GM18505 (cell line): ENCODE measurements around the gene PRKN.
A peak's percentile ranks its signal among the peaks of the same experiment; 100 is the strongest.

Experiments used
- ATAC-seq: cut with Tn5 transposase; IDR thresholded peaks from one replicate; pipeline ENCODE4 v1.9.1; 2021; ENCODE audit not compliant: unreplicated experiment
- POLR2A ChIP-seq: IDR thresholded peaks from 4 replicates; pipeline ENCODE4 v1.6.1; 2011; ENCODE audit warnings: borderline replicate concordance; ENCODE audit not compliant: insufficient read depth, insufficient read length; ENCODE audit errors: extremely low read depth

The PRKN gene

DNA sequence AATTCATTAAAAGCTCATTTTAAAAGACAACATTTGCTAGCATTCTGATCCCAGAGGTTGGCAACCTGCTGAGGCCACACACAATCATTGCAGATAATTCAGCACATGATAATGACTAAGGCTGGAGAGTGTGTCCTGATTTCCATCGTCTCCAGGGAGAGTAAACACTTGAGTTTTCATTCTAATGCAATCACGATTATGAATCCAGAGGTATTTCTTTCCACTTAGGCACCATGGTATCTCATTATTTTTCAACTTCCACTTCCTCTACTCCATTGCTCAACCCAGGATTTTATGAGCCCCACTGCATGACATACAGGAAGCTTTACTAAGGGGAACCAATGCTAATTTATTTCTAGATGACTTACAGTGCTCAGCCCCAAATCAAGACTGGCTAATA, 1179.9 kb downstream of the PRKN start:
- ATAC-seq = no peak

GRCh38 chr6:161546632-161547031, 1180.9 kb downstream of the PRKN start:
- TF ChIP-seq POLR2A = no peak
- ATAC-seq = no peak

More for the DNA sequence above, 1179.9 kb downstream of the PRKN start:
- TF ChIP-seq POLR2A = no peak

DNA sequence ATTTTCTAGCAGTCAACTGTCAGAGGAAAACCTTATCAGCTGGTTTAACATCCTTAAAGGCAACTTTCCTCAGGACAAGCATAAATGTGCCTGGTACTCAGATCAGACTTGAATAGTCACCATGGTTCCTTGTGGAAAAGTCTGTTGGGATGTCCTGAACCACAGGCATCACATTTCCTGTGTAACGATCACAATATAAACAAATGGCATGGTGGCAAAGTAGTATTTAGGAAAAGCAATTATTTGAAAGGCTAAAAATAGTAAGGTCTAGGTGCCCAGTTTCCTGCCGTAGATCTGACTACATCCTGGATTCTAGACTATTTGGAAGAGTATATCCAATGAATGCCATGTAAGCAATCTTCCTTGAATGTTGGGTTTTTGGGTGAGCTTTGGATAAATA, 1181.8 kb downstream of the PRKN start:
- no peak for ATAC-seq
- TF ChIP-seq POLR2A = no peak

- TF ChIP-seq POLR2A = no peak
- ATAC-seq = no peak
These were observed 1182.6 kb downstream of the PRKN start for GRCh38 chr6:161544801-161545480.

DNA sequence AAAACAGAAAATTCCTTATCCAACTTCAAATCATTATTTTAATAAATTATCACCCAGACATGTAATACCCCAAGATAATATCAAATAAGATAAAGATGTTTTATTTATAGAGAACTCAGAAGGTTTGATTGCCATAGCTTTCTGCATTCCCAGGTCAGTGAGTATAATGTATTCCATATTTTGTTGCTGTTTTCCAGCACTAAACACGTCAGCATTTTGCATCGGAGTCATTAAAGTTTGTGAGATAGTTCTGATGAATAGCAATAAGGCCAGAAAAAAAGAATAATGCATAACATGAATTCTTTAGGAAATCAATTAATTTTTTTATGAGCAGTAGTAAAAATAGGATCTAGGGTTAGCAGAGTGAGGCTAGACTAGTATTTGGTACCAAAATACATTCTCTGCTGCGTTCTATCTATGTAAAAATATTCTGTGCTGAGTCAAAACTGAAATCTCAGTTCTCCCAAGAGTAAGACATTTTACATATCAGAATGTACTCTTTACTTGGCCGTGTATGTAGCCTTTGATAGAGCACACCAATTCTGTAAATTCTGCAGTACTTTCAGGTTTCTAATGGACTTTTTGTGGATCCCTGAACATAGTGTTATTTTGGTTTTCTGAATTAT, 1183.8 kb downstream of the PRKN start:
- TF ChIP-seq POLR2A = no peak
- ATAC-seq = peak; percentile 82

DNA sequence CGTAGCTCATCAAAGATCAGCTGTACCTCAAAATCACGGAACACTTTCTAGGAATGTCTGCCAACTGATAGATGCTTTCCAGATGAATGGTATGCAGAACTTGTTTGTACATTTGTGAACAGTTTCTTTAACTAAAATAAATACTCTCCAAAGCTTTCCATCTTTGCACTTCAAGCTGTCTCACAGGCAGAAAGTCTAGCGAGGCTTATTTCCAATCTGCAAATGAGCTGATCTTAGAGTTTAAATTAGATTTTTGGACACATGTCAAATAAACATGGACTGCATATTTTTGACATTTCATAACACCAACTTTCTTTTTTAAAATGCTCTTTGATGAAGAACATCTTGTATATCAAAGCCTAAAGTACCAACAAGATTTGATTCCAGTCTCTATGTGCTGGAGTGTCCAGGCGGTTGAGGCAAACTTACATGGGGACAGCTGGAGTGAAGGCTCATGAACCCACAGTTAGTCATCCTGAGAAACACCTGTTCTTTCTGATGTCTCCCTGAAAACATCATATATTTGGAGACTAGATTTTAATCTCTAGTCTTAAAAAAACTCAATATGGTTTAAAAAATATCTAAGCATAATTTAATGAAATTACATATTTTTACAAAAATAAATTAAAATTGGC, 1185.1 kb downstream of the PRKN start:
- no peak for ATAC-seq
- TF ChIP-seq POLR2A = no peak

- ATAC-seq = no peak
- TF ChIP-seq POLR2A = no peak
These were observed 1187.0 kb downstream of the PRKN start for GRCh38 chr6:161540532-161540931.

- no peak for TF ChIP-seq POLR2A
- ATAC-seq = no peak
These were observed 1191.3 kb downstream of the PRKN start for GRCh38 chr6:161536224-161536630.

- no peak for TF ChIP-seq POLR2A
These were observed 1193.2 kb downstream of the PRKN start for GRCh38 chr6:161534264-161534873.

DNA sequence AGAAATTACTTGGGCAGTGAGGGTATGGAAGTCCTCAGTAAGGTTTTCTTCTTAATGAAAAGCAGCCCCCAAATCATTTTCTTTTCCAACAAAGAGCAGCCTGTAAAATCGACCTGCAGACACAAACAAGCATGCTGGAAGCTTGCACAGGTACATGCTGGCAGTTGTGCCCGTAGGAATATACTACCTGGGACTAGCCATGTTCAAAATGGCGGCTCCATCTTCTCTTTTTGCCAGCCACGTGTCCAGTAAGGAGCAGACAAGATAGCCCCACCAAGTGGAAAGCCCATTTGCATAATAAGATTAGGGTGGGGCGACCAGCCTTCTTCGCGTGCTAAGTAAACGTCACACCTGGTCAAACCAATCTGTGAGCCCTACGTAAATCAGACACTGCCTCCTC, 1194.3 kb downstream of the PRKN start:
- no peak for ATAC-seq
- no peak for TF ChIP-seq POLR2A

More at GRCh38 chr6:161534264-161534873, 1193.2 kb downstream of the PRKN start:
- ATAC-seq = no peak

DNA sequence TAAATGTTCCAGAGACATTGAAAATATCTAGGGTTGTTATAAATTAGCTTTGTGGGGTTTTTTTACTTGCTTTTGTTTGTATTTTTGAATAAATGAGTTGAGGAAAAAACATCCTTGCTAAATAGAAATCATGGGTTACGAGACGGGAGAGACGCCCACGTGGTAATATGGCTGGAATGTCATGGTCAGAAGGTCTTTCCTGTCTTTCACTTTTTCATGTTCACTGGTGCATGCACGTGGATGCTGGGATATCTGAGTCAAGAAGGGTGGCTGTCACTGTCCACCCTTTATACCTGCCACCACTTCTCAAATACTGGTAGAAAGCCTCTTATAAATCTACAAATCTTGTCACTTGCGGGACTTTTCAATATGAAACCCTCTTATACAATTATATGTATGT, 1195.0 kb downstream of the PRKN start:
- ATAC-seq = no peak
- TF ChIP-seq POLR2A = no peak

DNA sequence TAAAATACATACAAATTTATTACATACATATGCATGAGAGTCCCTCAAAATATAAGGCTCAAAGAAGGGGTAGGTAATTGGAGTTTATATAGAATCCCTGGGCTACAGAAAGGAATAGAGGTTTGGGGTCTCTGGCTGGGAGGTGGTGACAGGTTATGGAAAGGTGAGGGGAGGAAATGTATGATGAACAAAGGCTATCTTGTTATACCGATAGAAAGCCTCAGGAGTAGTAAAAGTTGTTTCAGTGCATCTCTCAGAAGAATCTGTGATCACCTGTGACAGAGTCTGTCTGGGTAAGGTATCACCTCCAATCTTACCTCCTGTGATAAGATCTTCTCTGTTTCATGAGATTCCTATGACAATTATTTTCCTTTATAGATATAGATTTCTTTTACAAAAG, 1200.8 kb downstream of the PRKN start:
- no peak for ATAC-seq
- TF ChIP-seq POLR2A = no peak

GRCh38 chr6:161523362-161523761, 1204.2 kb downstream of the PRKN start:
- ATAC-seq = no peak
- no peak for TF ChIP-seq POLR2A
